GM12878 (cell line): ENCODE data around the gene MRPS27. TPM values are rescaled to one million over a fixed set of nuclear protein-coding genes. Genes with fewer than 3 reads are reported as not detected.

Source experiments
- BACH1 ChIP-seq: fragments of 450-650 bp; IDR thresholded peaks from 2 replicates; pipeline ENCODE4 v1.6.1; 2017; ENCODE audit warnings: mild to moderate bottlenecking, borderline replicate concordance
- CREB1 ChIP-seq: IDR thresholded peaks from 2 replicates; pipeline ENCODE4 v1.6.1; 2012; ENCODE audit warnings: low read depth, mild to moderate bottlenecking, inconsistent platforms
- CREM ChIP-seq: IDR thresholded peaks from 2 replicates; pipeline ENCODE4 v1.6.1; 2014; ENCODE audit warnings: antibody characterized with exemption, low read depth
- DPF2 ChIP-seq: fragments of 450-650 bp; IDR thresholded peaks from 2 replicates; pipeline ENCODE4 v1.6.1; 2017; ENCODE audit warnings: mild to moderate bottlenecking
- EED ChIP-seq: sonication (generic); IDR thresholded peaks from 2 replicates; pipeline ENCODE4 v1.6.1; 2016; ENCODE audit warnings: antibody characterized with exemption, low read depth
- SMAD5 ChIP-seq: IDR thresholded peaks from 2 replicates; pipeline ENCODE4 v1.6.1; 2016; ENCODE audit warnings: antibody characterized with exemption, low read depth
- TCF7 ChIP-seq: IDR thresholded peaks from 2 replicates; pipeline ENCODE4 v1.6.1; 2014; ENCODE audit warnings: antibody characterized with exemption, borderline replicate concordance
- YY1 ChIP-seq: IDR thresholded peaks from 2 replicates; pipeline ENCODE4 v1.6.1; 2011; ENCODE audit warnings: low read depth, mild to moderate bottlenecking, low read length
- polyA plus RNA-seq, 11 experiments: library from polyadenylated mRNA; depleted of rRNA in 4 of 11; unstranded in 6 of 11; stranded (reverse) in 5 of 11; fragments of >200 nt; fragmentation: Nextera tagmentation in 4 of 11; fragmentation: Illumina TruSeq in 1 of 11; extraction: Ambion mirVana in 4 of 11; extraction: Trizol in 1 of 11; gene quantifications; 1 replicate in 1 of 11; 2 replicates in 10 of 11; pipeline versions ENCODE4 v1.2.1 to v1.2.3, GENCODE V29; 2011 to 2016; ENCODE audit warnings: inconsistent platforms in 2 of 11, missing spikeins in 2 of 11, low read depth in 1 of 11
- total RNA-seq, 4 experiments: library from RNA; depleted of rRNA in 3 of 4; stranded (reverse); fragments of >200 nt in 3 of 4; fragmentation: Illumina TruSeq in 1 of 4; extraction: Trizol in 1 of 4; gene quantifications; 2 replicates each; pipeline versions ENCODE4 v1.2.1 to v1.2.3, GENCODE V29; 2013 to 2021
- TF ChIP-seq, protein P1 (sequence below): fragments of 450-650 bp; IDR thresholded peaks from 2 replicates; pipeline ENCODE4 v1.6.1; 2016; ENCODE audit warnings: mild to moderate bottlenecking
- TF ChIP-seq, protein P2 (sequence below): IDR thresholded peaks from 2 replicates; pipeline ENCODE4 v1.6.1; 2012; ENCODE audit warnings: mild to moderate bottlenecking, low read depth, low read length

MRPS27 gene
- total and polyA plus RNA-seq, 10 of the 15 experiments (the other 5 are each of a cell fraction or from before 2014, with no cell fraction given): 61.0 to 128 (median 93.0) TPM

DNA sequence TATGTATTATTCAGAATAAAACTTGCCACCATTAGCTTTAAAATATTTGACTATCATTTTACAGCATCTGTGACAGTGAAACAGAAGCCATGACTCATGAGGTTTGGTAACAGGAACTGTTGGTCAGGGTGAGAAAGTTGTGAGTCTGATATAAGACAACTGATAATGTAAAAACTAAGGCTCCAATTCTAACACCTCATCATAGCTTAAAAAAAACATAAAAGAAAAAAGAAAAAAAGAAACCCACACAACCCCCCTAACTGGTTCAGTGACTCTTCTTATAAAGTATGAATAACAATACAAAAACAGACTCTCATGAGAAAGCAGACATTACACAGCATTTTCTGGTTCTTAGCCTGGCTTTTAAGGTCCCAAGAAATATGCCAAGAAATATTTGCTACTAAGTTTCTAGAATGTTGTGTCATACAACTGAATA is 85.8 kb downstream of the MRPS27 start (continued):
- TF ChIP-seq, protein P1, sequence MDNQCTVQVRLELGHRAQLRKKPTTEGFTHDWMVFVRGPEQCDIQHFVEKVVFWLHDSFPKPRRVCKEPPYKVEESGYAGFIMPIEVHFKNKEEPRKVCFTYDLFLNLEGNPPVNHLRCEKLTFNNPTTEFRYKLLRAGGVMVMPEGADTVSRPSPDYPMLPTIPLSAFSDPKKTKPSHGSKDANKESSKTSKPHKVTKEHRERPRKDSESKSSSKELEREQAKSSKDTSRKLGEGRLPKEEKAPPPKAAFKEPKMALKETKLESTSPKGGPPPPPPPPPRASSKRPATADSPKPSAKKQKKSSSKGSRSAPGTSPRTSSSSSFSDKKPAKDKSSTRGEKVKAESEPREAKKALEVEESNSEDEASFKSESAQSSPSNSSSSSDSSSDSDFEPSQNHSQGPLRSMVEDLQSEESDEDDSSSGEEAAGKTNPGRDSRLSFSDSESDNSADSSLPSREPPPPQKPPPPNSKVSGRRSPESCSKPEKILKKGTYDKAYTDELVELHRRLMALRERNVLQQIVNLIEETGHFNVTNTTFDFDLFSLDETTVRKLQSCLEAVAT: peak; percentile 81
- TF ChIP-seq, protein P2, sequence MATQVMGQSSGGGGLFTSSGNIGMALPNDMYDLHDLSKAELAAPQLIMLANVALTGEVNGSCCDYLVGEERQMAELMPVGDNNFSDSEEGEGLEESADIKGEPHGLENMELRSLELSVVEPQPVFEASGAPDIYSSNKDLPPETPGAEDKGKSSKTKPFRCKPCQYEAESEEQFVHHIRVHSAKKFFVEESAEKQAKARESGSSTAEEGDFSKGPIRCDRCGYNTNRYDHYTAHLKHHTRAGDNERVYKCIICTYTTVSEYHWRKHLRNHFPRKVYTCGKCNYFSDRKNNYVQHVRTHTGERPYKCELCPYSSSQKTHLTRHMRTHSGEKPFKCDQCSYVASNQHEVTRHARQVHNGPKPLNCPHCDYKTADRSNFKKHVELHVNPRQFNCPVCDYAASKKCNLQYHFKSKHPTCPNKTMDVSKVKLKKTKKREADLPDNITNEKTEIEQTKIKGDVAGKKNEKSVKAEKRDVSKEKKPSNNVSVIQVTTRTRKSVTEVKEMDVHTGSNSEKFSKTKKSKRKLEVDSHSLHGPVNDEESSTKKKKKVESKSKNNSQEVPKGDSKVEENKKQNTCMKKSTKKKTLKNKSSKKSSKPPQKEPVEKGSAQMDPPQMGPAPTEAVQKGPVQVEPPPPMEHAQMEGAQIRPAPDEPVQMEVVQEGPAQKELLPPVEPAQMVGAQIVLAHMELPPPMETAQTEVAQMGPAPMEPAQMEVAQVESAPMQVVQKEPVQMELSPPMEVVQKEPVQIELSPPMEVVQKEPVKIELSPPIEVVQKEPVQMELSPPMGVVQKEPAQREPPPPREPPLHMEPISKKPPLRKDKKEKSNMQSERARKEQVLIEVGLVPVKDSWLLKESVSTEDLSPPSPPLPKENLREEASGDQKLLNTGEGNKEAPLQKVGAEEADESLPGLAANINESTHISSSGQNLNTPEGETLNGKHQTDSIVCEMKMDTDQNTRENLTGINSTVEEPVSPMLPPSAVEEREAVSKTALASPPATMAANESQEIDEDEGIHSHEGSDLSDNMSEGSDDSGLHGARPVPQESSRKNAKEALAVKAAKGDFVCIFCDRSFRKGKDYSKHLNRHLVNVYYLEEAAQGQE: no peak
- TF ChIP-seq SMAD5 (no peak), CREB1 (peak; percentile 41; the same call in 1 of the 2 replicates), EED (no peak), BACH1 (peak; percentile 96; the same call in 1 of the 2 replicates), YY1 (0 out of 2 replicates have a peak, but pooled peaks have one; percentile 18), DPF2 (peak; percentile 62; the same call in 1 of the 2 replicates), CREM (peak; percentile 59), TCF7 (peak; percentile 46; the same call in 1 of the 2 replicates)
- TF ChIP-seq, all 136 proteins: peak for 31
